Upper lobe of left lung (tissue), 6 donors: ENCODE measurements around the gene KRT85. TPM values are rescaled to one million over a fixed set of nuclear protein-coding genes. Genes with fewer than 3 reads are reported as not detected.

Source experiments
- ATAC-seq, 2 donors: fragments of 200-7000 bp; cut with Tn5 transposase; one replicate each; pipeline ENCODE4 v1.9.1; 2022; ENCODE audit warnings: mild to moderate bottlenecking in 2 of 2, moderate library complexity in 2 of 2; ENCODE audit not compliant: low FRiP score in 2 of 2
- DNase-seq, 2 donors: peaks; one replicate each; pipeline ENCODE4 v3.0.0-alpha.2; 2019 to 2020
- H3K27ac ChIP-seq, 4 donors: fragments of 200-600 bp; sonication (generic); one replicate each; pipeline ENCODE4 v1.5.1; 2016 to 2019
- H3K27me3 ChIP-seq, 4 donors: fragments of 200-600 bp; sonication (generic); one replicate each; pipeline ENCODE4 v1.5.1; 2017 to 2019
- H3K36me3 ChIP-seq, 4 donors: fragments of 200-600 bp; sonication (generic); one replicate each; pipeline ENCODE4 v1.5.1; 2016 to 2019
- H3K4me1 ChIP-seq, 4 donors: fragments of 200-600 bp; sonication (generic); one replicate each; pipeline ENCODE4 v1.5.1; 2018 to 2019
- H3K4me3 ChIP-seq, 4 donors: fragments of 200-600 bp; sonication (generic); one replicate each; pipeline ENCODE4 v1.5.1; 2017 to 2019; ENCODE audit warnings: mild to moderate bottlenecking in 2 of 4, moderate library complexity in 1 of 4
- H3K9me3 ChIP-seq, 4 donors: fragments of 200-600 bp; sonication (generic); one replicate each; pipeline ENCODE4 v1.5.1; 2018 to 2019
- EP300 ChIP-seq, 4 donors: sonication (generic); formaldehyde crosslinking; IDR thresholded peaks; one replicate each; pipeline ENCODE4 v1.5.1; 2017; ENCODE audit warnings: antibody characterized with exemption in 4 of 4, control low read depth in 2 of 4
- POLR2A ChIP-seq, 4 donors: fragments of 450-650 bp; IDR thresholded peaks; one replicate each; pipeline ENCODE4 v1.5.1; 2016 to 2017; ENCODE audit warnings: antibody characterized with exemption in 4 of 4, mild to moderate bottlenecking in 2 of 4
- POLR2AphosphoS5 ChIP-seq, 2 donors: sonication (generic); formaldehyde crosslinking; IDR thresholded peaks; one replicate each; pipeline ENCODE4 v1.5.1; 2017; ENCODE audit warnings: antibody characterized with exemption in 2 of 2
- WGBS, 2 donors: methylation state at CpG; one replicate each; pipeline ENCODE4 v1.1.5; 2017 to 2018; 5-methylcytosine and 5-hydroxymethylcytosine counted together
- total RNA-seq, 6 donors: library from RNA; depleted of rRNA in 4 of 6; stranded (reverse); fragments of >200 nt in 4 of 6; gene quantifications; one replicate each; pipeline versions ENCODE4 v1.1.0 to v1.2.1, GENCODE V29; 2016 to 2021
- TF ChIP-seq, protein P1 (sequence below), 6 experiments: fragments of 450-650 bp in 4 of 6; fragments of 200-600 bp in 2 of 6; sonication (generic) in 2 of 6; IDR thresholded peaks; one replicate each; pipeline ENCODE4 v1.5.1; 2016 to 2019; ENCODE audit warnings: antibody characterized with exemption in 6 of 6
- donor health status: DM: no; HTN: no; CAD: no; lungs with moderate emphysema.
- donor health status: DM: no; HTN: yes; CAD: no; lungs with severe emphysema.

The KRT85 gene
- total RNA-seq, 6 donors from 2014 or later: not detected

DNA sequence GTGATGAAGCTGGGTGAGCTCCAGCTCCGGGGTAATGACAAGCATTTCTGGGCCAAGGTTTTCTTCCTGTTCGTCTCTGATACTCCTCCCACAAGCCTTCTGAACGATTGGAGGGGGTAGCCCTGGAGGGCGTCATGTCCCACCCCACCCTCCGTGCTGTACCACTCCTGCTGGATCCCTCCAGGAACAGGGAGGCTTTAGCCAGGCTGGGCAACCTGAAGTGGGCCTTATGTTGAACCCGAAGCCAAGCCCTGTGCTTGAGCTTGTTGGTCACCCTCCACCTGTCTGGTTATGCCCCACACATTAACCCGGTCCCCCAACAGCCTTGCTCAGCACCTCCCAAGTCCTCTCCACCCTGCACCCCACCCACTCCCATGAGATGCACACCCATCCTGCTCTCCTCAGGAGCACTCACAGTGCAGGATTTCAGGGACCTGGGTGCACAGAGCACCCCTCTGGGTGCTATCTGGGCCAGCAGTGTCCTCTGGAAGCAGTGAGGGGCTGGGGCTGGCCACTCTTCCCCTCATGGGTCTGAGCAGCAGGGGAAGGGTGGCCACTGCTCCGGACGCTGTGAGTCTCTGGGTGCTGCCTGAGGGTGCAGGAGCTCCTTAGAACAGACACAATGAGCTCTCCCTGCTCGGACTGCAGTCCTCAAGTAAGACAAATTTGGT, 39.3 kb downstream of the KRT85 start:
- DNase-seq: peak in 1 of 2 donors; percentile 17
- TF ChIP-seq EP300 (IDR thresholded peaks at IDR 0.05) (no peak), POLR2A (IDR thresholded peaks at IDR 0.05) (no peak), POLR2AphosphoS5 (IDR thresholded peaks at IDR 0.05) (no peak)
- TF ChIP-seq, protein P1, sequence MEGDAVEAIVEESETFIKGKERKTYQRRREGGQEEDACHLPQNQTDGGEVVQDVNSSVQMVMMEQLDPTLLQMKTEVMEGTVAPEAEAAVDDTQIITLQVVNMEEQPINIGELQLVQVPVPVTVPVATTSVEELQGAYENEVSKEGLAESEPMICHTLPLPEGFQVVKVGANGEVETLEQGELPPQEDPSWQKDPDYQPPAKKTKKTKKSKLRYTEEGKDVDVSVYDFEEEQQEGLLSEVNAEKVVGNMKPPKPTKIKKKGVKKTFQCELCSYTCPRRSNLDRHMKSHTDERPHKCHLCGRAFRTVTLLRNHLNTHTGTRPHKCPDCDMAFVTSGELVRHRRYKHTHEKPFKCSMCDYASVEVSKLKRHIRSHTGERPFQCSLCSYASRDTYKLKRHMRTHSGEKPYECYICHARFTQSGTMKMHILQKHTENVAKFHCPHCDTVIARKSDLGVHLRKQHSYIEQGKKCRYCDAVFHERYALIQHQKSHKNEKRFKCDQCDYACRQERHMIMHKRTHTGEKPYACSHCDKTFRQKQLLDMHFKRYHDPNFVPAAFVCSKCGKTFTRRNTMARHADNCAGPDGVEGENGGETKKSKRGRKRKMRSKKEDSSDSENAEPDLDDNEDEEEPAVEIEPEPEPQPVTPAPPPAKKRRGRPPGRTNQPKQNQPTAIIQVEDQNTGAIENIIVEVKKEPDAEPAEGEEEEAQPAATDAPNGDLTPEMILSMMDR (IDR thresholded peaks at IDR 0.05): no peak
- Histone ChIP-seq H3K27me3 (no peaks in the 10 kb centered on the region), H3K4me1 (peaks cover 0 to 3% (median 0%) of the 10 kb centered on the region in 4 donors), H3K4me3 (no peak overlapping the region), H3K9me3 (no peaks in the 10 kb centered on the region), H3K36me3 (no peaks in the 10 kb centered on the region), H3K27ac (no peak overlapping the region)
- ATAC-seq: peak in 1 of 2 donors; percentile 3
- WGBS, 2 donors: 65 to 67% methylated on average over 3 to 10 of the region's 10 CpGs

DNA sequence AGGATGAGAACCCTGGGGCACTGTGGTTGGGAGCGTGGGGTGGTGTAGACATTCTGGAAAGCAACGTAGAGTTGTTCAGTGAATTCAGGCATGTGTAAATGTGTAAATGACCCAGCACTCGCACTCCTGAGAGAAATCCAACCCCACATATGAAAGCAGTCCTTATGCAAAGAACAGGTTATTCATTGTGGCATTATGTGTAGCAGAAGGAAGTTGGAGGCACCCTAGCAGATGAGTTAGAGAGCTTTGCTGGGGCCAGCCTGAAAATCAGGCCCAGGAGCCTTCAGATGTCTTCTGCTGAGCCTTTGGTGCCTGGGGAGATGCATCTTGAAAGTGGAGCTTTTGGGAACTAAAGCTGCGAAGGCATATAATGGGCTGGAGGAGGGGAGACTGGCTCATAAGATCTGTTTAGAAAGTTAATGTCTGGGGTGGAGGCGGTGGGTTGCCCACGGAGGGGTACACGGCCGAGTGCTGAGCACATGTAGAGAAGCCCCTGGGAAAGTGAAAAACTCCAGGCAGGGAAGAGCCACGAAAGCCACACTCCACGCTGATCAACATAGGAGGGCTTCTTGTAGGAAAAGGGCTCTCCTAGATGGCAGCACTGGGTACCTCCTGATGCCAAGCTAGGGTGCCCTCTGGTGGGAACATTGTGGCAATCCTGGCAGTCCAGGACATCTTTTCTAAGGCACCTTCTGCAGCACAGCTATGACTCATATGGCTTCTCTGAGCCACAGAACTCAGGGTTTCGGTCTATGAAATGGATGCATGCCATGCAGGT, 40.0 kb downstream of the KRT85 start:
- H3K36me3 ChIP-seq: no peaks in the 10 kb centered on the region
- 36 to 45% methylated on average over 9 to 11 of the region's 11 CpGs for WGBS, 2 donors
- DNase-seq (peak; percentile 13 to 86), ATAC-seq (peak; percentile 86 to 89)
- H3K4me3 ChIP-seq: no peak overlapping the region
- no peaks in the 10 kb centered on the region for H3K27me3 ChIP-seq
- no peak overlapping the region for H3K27ac ChIP-seq
- no peaks in the 10 kb centered on the region for H3K9me3 ChIP-seq
- TF ChIP-seq POLR2A (IDR thresholded peaks at IDR 0.05) (no peak), EP300 (IDR thresholded peaks at IDR 0.05) (no peak), POLR2AphosphoS5 (IDR thresholded peaks at IDR 0.05) (no peak)
- TF ChIP-seq, protein P1 (IDR thresholded peaks at IDR 0.05): peak; percentile 45 to 89 (median 77)
- H3K4me1 ChIP-seq: peaks cover 0 to 3% (median 0%) of the 10 kb centered on the region in 4 donors

DNA sequence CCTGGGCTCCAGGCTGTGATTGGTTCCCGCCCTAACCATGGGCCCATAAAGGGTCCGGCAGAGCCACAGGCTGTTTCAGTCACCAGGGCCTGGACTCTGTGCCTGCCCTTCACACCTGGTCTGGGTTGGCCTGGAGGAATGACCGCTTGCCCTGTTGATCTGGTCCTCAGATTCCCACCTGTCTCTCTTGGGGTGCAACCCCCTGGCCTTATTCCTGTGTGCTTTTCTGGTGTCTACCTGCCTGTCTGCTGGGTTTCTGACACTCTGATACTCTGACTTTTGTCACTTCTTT, 43.2 kb downstream of the KRT85 start:
- no peak for ATAC-seq
- H3K4me3 ChIP-seq: no peak overlapping the region
- H3K4me1 ChIP-seq: peaks cover 0 to 3% (median 0%) of the 10 kb centered on the region in 4 donors
- H3K9me3 ChIP-seq: no peaks in the 10 kb centered on the region
- TF ChIP-seq, protein P1 (IDR thresholded peaks at IDR 0.05): no peak
- no peak for TF ChIP-seq EP300 (IDR thresholded peaks at IDR 0.05)
- no peak for TF ChIP-seq POLR2A (IDR thresholded peaks at IDR 0.05)
- TF ChIP-seq POLR2AphosphoS5 (IDR thresholded peaks at IDR 0.05): no peak
- peaks cover 0 to 8% (median 2%) of the 10 kb centered on the region in 4 donors for H3K27me3 ChIP-seq
- H3K27ac ChIP-seq: no peak overlapping the region
- H3K36me3 ChIP-seq: no peaks in the 10 kb centered on the region
- WGBS, 2 donors: 84 to 92% methylated on average over 2 to 3 of the region's 3 CpGs
- no peak for DNase-seq

DNA sequence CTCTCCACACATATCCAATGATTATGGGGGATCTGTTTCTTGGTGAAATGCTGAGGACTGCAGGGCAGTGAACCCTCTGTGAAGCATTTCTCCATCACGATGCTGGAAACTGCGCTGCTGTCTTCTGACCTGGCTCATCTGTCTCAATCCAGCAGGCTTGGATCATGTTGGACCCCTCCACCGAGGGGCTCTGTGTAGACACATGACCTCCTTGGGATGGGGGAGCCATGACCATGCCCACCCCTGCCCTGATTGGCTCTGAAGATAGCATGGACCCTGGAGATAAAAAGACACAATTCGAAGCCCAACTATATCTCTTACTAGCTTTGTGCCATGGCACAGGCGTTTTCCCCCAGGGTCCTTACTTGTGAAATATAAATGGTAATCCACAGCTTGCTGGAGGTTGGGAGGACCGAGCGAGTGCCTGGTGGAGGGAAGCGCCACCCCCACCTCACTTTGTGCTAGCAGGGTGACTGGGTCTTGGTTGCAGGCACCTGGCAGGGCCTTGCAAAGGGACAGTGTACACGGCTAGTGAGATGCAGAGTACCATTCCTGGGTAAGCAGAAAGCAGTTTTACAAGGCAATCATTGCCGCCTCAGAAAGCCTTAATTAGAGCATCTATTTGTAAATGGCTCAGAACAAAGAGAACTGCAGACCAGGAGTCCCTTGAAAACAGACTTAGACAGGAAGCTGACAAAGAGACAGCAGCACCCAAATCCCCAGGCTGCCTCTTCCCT, 43.7 kb downstream of the KRT85 start:
- peak in 1 of 2 donors; percentile 13 for DNase-seq
- no peak for ATAC-seq
- no peak overlapping the region for H3K4me3 ChIP-seq
- WGBS, 2 donors: 85 to 97% methylated on average over 7 to 10 of the region's 10 CpGs
- H3K9me3 ChIP-seq: no peaks in the 10 kb centered on the region
- H3K36me3 ChIP-seq: no peaks in the 10 kb centered on the region
- peaks cover 0 to 3% (median 0%) of the 10 kb centered on the region in 4 donors for H3K4me1 ChIP-seq
- no peak for TF ChIP-seq POLR2A (IDR thresholded peaks at IDR 0.05)
- no peak overlapping the region for H3K27ac ChIP-seq
- H3K27me3 ChIP-seq: peaks cover 0 to 8% (median 2%) of the 10 kb centered on the region in 4 donors

DNA sequence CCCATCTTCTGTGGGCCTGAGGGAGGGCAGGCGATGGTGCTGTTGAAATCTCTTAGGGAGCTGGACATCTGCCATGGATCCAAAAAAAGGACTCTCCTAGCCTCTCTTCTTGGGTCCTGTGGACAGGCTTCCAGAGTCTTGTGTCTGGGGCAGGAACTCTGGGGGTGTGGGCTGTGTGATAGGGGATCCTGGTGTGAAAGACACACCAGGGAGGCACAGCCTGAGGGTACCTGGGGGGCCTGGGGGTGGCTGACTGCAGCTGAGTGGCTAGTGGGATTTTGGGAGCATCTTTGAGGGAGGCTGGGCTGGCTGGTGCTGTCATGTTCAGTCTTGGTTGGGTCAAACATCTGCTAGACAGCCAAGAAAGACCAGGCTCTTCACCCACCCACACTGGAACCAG, 44.3 kb downstream of the KRT85 start:
- TF ChIP-seq, protein P1 (IDR thresholded peaks at IDR 0.05): no peak
- no peak for TF ChIP-seq POLR2AphosphoS5 (IDR thresholded peaks at IDR 0.05)
- TF ChIP-seq EP300 (IDR thresholded peaks at IDR 0.05): no peak
- TF ChIP-seq POLR2A (IDR thresholded peaks at IDR 0.05): no peak
- Histone ChIP-seq H3K27me3 (peaks cover 0 to 8% (median 2%) of the 10 kb centered on the region in 4 donors), H3K9me3 (no peaks in the 10 kb centered on the region), H3K4me1 (peaks cover 0 to 3% (median 0%) of the 10 kb centered on the region in 4 donors), H3K36me3 (no peaks in the 10 kb centered on the region), H3K27ac (no peak overlapping the region), H3K4me3 (no peak overlapping the region)
- ATAC-seq (no peak), DNase-seq (peak in 1 of 2 donors; percentile 12)
- WGBS, 2 donors: 56 to 57% methylated on average over 1 of the region's 1 CpG
